Esophagus muscularis mucosa (tissue), 3 donors: ENCODE data around the gene BRI3BP.

Experiments used
- EP300 ChIP-seq: sonication (generic); formaldehyde crosslinking; IDR thresholded peaks from one replicate; pipeline ENCODE4 v1.6.1; 2017; ENCODE audit warnings: antibody characterized with exemption
- POLR2AphosphoS5 ChIP-seq, 2 donors: sonication (generic); formaldehyde crosslinking; IDR thresholded peaks; one replicate each; pipeline ENCODE4 v1.6.1; 2017; ENCODE audit warnings: antibody characterized with exemption in 2 of 2

DNA sequence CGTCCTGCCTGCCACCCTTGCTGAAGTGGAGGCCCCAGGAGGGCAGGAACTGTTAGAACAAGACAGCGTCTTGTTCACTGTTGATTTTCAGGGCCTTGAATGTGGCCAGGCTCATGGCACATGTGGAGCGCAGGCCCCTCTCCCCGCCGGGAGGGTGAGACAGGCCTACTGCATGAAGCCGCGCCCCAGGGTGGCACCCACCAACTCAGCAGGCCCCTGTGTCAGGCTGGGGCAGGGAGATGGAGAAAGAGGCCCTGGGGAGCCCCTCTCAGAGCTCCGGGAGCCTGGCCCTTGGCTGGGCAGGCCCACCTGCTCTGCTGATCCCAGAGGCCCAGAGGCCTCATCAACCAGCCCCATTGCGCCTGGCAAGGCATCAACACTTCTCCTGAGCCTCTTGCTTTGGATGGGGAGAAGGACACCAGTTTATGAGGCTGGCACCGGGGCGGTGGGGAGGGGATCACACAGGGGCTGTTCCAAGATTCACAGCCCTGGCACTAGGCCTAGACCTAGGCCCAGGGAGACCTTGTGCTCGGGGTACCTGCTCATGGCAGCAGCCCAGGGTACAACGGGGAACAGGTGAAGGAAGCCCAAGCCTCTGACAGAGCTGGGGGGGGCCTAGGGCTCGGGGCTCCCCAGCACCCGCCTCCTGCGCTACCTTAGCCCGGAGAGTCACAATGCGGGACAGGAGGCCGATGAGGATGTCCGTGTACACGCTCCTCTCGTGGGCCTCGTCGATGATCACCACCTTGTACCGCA is 22.6 kb upstream of the BRI3BP start:
- no peak for TF ChIP-seq EP300
- no peak for TF ChIP-seq POLR2AphosphoS5 (IDR thresholded peaks at IDR 0.05)
